Fibroblast of lung (primary cell): ENCODE measurements around the gene OR6K6. TPM values are rescaled to one million over a fixed set of nuclear protein-coding genes. Genes with fewer than 3 reads are reported as not detected.

Experiments used
- DNase-seq, 2 donors: peaks; one replicate each; pipeline versions ENCODE4 v3.0.0 to v3.0.0-alpha.2; 2010; ENCODE audit warnings: low read depth in 2 of 2
- H2AFZ ChIP-seq: 2 replicates; pipeline ENCODE4 v1.5.1; 2012; ENCODE audit warnings: low read length, control low read depth, inconsistent platforms
- H3K27ac ChIP-seq: 2 replicates; pipeline ENCODE4 v1.5.1; 2011; ENCODE audit warnings: low read length, control low read depth; ENCODE audit not compliant: insufficient read depth
- H3K27me3 ChIP-seq: 2 replicates; pipeline ENCODE4 v1.5.1; 2011; ENCODE audit warnings: mild to moderate bottlenecking, low read length; ENCODE audit not compliant: control insufficient read depth, insufficient read depth
- H3K36me3 ChIP-seq: 2 replicates; pipeline ENCODE4 v1.5.1; 2011; ENCODE audit warnings: low read length; ENCODE audit not compliant: control insufficient read depth, insufficient read depth
- H3K4me1 ChIP-seq: 2 replicates; pipeline ENCODE4 v1.5.1; 2011; ENCODE audit warnings: low read length; ENCODE audit not compliant: control insufficient read depth, insufficient read depth; ENCODE audit errors: extremely low read depth
- H3K4me2 ChIP-seq: 2 replicates; pipeline ENCODE4 v1.5.1; 2011; ENCODE audit warnings: low read length, control low read depth; ENCODE audit not compliant: insufficient read depth; ENCODE audit errors: extremely low read depth
- H3K4me3 ChIP-seq, 4 experiments: fragments of 200-600 bp in 1 of 4; sonication (generic) in 1 of 4; replicated peaks in 1 of 4; 2 replicates each; pipeline ENCODE4 v1.5.1; 2011 to 2016; ENCODE audit warnings: low read length in 4 of 4, low read depth in 3 of 4, mild to moderate bottlenecking in 3 of 4, control low read depth in 2 of 4, inconsistent platforms in 1 of 4, mixed read lengths in 1 of 4; ENCODE audit not compliant: insufficient read depth in 1 of 4; ENCODE audit errors: control extremely low read depth in 1 of 4
- H3K79me2 ChIP-seq: 2 replicates; pipeline ENCODE4 v1.5.1; 2012; ENCODE audit warnings: mild to moderate bottlenecking, low read length, inconsistent platforms; ENCODE audit not compliant: control insufficient read depth, insufficient read depth
- H3K9ac ChIP-seq: 2 replicates; pipeline ENCODE4 v1.5.1; 2011; ENCODE audit warnings: mild to moderate bottlenecking, low read length, control low read depth; ENCODE audit not compliant: insufficient read depth
- H3K9me3 ChIP-seq: 2 replicates; pipeline ENCODE4 v1.5.1; 2012; ENCODE audit warnings: low read depth, low read length; ENCODE audit not compliant: control insufficient read depth, insufficient read depth
- H4K20me1 ChIP-seq: 2 replicates; pipeline ENCODE4 v1.5.1; 2011; ENCODE audit warnings: low read length; ENCODE audit not compliant: control insufficient read depth, insufficient read depth; ENCODE audit errors: extremely low read depth
- CTCF ChIP-seq, 2 donors: IDR thresholded peaks in 1 of 2; conservative IDR thresholded peaks in 1 of 2; 1 replicate in 1 of 2; 2 replicates in 1 of 2; pipeline ENCODE4 v1.5.1; 2011 to 2012; ENCODE audit warnings: low read length in 2 of 2, control low read depth in 1 of 2, inconsistent platforms in 1 of 2, low read depth in 1 of 2, mild to moderate bottlenecking in 1 of 2
- EZH2 ChIP-seq: IDR thresholded peaks from 2 replicates; pipeline ENCODE4 v1.5.1; 2012; ENCODE audit warnings: low read length, control low read depth, mild to moderate bottlenecking; ENCODE audit errors: missing control alignments
- polyA plus RNA-seq, 2 donors: library from polyadenylated mRNA; depleted of rRNA in 1 of 2; stranded (reverse) in 1 of 2; unstranded in 1 of 2; fragments of >200 nt; gene quantifications; 2 replicates each; pipeline ENCODE4 v1.2.1, GENCODE V29; 2011 to 2012; ENCODE audit warnings: missing spikeins in 1 of 2
- total RNA-seq: library from RNA; depleted of rRNA; stranded (reverse); fragments of >200 nt; gene quantifications from 2 replicates; pipeline ENCODE4 v1.2.1, GENCODE V29; 2014

The OR6K6 gene
- total and polyA plus RNA-seq, 2 donors (not counting 1 experiment from before 2014, with no cell fraction given), result not detected

DNA sequence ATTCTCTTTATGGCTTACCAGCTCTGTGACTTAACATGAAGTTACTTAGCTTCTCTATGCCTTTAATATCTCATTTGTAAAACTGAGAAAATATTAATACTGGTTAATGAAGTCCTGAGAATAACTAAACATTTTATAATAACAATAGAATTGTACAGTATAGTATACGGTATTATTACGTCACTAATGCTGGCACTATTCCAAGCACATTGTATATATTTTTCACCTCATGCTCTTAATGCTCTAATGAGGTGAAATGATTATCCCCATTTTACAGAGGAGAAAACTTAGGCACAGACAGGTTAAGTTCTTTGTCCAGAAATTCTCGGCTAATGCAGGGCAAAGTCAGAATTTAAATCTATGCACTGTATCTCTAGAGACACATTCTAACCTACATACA, 34.9 kb upstream of the OR6K6 start:
- no peak for DNase-seq
- Histone ChIP-seq H3K9ac (no peak overlapping the region), H3K36me3 (no peaks in the 10 kb centered on the region), H3K4me1 (no peaks in the 10 kb centered on the region), H3K9me3 (no peaks in the 10 kb centered on the region), H3K27me3 (no peaks in the 10 kb centered on the region), H4K20me1 (no peaks in the 10 kb centered on the region), H3K79me2 (no peaks in the 10 kb centered on the region), H3K4me3 (no peak overlapping the region), H2AFZ (no peak overlapping the region), H3K27ac (no peak overlapping the region), H3K4me2 (no peak overlapping the region)
- no peak for TF ChIP-seq CTCF (conservative IDR thresholded peaks at IDR 0.05 in 1 of 2, IDR thresholded peaks at IDR 0.05 in 1 of 2; ENCODE audit: low read depth in 1 of 2, low read length in 2 of 2)
- TF ChIP-seq EZH2, result no peak

GRCh38 chr1:158720620-158721019, 33.9 kb upstream of the OR6K6 start, which contains the start of gene OR6K3:
Gene OR6K3 (minus strand): TSS chr1:158720720. CDS start chr1:158718115, 2,605 bp downstream.
- TF ChIP-seq CTCF (conservative IDR thresholded peaks at IDR 0.05 in 1 of 2, IDR thresholded peaks at IDR 0.05 in 1 of 2; ENCODE audit: low read depth in 1 of 2, low read length in 2 of 2) (no peak), EZH2 (no peak)
- Histone ChIP-seq H3K36me3 (no peaks in the 10 kb centered on the region), H3K79me2 (no peaks in the 10 kb centered on the region), H3K4me1 (no peaks in the 10 kb centered on the region), H3K4me2 (no peak within 1 kb of the TSS), H3K4me3 (no peak within 1 kb of the TSS), H3K9me3 (no peaks in the 10 kb centered on the region), H2AFZ (no peak within 1 kb of the TSS), H3K27ac (no peak within 1 kb of the TSS), H3K9ac (no peak within 1 kb of the TSS), H3K27me3 (no peaks in the 10 kb centered on the region), H4K20me1 (no peaks in the 10 kb centered on the region)
- no peak for DNase-seq

DNA sequence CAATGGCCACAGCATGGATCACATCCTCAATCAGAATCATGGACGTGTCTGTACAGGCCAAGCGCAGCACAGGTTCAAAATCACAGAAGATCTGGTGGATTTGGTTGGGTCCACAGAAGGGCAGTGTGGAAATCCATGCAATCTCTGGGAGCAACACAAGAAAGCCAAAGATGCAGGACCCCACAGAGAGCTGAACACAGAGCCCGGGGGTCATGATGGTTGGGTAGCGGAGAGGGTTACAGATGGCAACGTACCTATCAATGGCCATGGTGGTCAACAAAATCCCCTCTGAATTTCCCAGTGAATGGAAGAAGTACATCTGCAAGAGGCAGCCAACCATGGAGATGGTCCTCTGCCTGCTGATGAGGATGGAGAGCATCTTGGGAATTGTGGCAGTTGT, 30.1 kb upstream of the OR6K6 start:
- DNase-seq, result no peak
- TF ChIP-seq EZH2, result no peak
- TF ChIP-seq CTCF (conservative IDR thresholded peaks at IDR 0.05 in 1 of 2, IDR thresholded peaks at IDR 0.05 in 1 of 2; ENCODE audit: low read depth in 1 of 2, low read length in 2 of 2), result no peak
- no peak overlapping the region for H2AFZ ChIP-seq

More for the DNA sequence above, 30.1 kb upstream of the OR6K6 start:
- H3K4me3 ChIP-seq, result no peak overlapping the region
- no peaks in the 10 kb centered on the region for H3K79me2 ChIP-seq
- H3K9me3 ChIP-seq, result no peaks in the 10 kb centered on the region
- H3K36me3 ChIP-seq, result no peaks in the 10 kb centered on the region
- no peak overlapping the region for H3K9ac ChIP-seq
- no peaks in the 10 kb centered on the region for H3K4me1 ChIP-seq
- H3K27me3 ChIP-seq, result no peaks in the 10 kb centered on the region
- H4K20me1 ChIP-seq, result no peaks in the 10 kb centered on the region
- H3K4me2 ChIP-seq, result no peak overlapping the region
- H3K27ac ChIP-seq, result no peak overlapping the region
